22Rv1 (cell line): ENCODE measurements around the gene MLLT3.

ENCODE experiments used
- ZFX ChIP-seq: fragments of 450-650 bp; IDR thresholded peaks from 2 replicates; pipeline ENCODE4 v1.6.1; 2017; ENCODE audit warnings: antibody characterized with exemption, borderline replicate concordance
- TF ChIP-seq, protein P1 (sequence below): fragments of 450-650 bp; IDR thresholded peaks from 2 replicates; pipeline ENCODE4 v1.5.1; 2017; ENCODE audit warnings: mild to moderate bottlenecking

DNA sequence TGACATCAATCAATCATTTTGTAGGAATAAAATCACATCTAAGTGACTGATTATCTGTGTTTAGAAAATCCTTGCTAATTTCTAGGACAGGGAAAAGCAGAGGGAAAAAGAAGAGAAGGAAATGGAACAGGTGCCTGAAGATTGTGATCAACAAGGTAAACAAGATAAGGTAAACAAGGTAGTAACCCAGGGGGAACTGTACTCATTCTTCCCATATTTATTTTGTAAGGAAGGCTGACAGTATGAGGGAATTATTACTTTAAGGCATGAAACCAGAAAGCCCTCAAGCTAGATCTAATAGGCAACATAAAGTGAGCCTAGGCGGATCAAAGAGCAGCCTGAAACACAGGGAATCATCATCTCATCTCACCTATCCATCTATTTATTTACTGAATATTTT, 231.1 kb downstream of the MLLT3 start:
- TF ChIP-seq, protein P1, sequence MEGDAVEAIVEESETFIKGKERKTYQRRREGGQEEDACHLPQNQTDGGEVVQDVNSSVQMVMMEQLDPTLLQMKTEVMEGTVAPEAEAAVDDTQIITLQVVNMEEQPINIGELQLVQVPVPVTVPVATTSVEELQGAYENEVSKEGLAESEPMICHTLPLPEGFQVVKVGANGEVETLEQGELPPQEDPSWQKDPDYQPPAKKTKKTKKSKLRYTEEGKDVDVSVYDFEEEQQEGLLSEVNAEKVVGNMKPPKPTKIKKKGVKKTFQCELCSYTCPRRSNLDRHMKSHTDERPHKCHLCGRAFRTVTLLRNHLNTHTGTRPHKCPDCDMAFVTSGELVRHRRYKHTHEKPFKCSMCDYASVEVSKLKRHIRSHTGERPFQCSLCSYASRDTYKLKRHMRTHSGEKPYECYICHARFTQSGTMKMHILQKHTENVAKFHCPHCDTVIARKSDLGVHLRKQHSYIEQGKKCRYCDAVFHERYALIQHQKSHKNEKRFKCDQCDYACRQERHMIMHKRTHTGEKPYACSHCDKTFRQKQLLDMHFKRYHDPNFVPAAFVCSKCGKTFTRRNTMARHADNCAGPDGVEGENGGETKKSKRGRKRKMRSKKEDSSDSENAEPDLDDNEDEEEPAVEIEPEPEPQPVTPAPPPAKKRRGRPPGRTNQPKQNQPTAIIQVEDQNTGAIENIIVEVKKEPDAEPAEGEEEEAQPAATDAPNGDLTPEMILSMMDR = no peak
- no peak for TF ChIP-seq ZFX
